T1000 (cell line): ENCODE results near the gene RPL10.

ENCODE experiments used
- DNase-seq: peaks from one replicate; lab custom pipeline; 2025; ENCODE audit warnings: mixed read lengths; lab: John Stamatoyannopoulos, UW

RPL10 gene

DNA sequence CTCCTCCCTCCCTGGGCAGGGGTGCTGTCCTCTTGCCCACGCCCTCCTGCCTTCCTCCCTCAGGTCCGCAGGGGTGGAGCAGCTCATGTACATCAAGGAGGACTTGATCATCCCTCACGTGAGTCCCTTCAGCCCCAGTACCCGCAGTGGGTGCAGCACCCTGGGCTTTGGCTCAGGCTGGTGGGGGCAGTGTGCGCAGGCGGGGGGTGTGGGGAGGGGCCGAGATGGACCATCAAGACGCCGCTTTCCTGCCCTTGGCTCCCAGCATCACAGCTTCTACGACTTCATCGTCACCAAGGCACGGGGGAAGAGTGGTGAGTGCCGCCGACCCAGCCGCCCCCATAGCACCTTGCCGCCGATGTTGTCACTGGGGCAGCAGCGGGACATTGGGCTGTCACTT, 51.4 kb downstream of the RPL10 start:
- DNase-seq = no peak

DNA sequence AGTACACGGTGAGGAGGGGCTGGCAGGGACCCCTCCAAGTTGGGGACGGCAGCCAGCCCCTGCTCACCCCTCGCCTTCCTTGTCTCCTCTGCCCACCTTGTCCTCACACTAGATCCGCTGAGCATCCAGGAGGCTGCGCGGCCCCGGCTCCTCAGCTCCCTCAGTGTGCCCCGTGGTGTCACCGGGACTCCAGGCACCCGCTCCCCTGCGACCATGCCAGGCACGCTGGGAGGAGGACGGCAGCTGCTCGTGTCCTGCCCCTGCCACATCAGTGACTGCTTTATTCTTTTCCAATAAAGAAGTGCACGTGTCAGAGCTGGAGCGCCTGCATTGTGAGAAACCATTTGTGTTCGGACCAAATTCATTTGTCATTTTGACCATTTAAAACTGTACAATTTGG, 52.1 kb downstream of the RPL10 start:
- no peak for DNase-seq
